HG02885 (cell line): ENCODE measurements around the gene ZNF343.

Source experiments
- ATAC-seq: cut with Tn5 transposase; IDR thresholded peaks from one replicate; pipeline ENCODE4 v1.9.1; 2021; ENCODE audit warnings: mild to moderate bottlenecking; ENCODE audit not compliant: unreplicated experiment, poor library complexity

The ZNF343 gene

GRCh38 chr20:2451422-2451821 lies 57.3 kb downstream of the ZNF343 start:
- ATAC-seq = no peak

GRCh38 chr20:2449386-2449785 lies 59.3 kb downstream of the ZNF343 start:
- no peak for ATAC-seq

- ATAC-seq = no peak
Observed at GRCh38 chr20:2446845-2447244, 61.9 kb downstream of the ZNF343 start.
